ENCODE data around the gene ANKS1B. TPM values are rescaled to one million over a fixed set of nuclear protein-coding genes. Genes with fewer than 3 reads are reported as not detected.

Gene ANKS1B
- total and polyA plus RNA-seq, 4 donors: 0.03 to 3.4 (median 0.53) TPM

DNA sequence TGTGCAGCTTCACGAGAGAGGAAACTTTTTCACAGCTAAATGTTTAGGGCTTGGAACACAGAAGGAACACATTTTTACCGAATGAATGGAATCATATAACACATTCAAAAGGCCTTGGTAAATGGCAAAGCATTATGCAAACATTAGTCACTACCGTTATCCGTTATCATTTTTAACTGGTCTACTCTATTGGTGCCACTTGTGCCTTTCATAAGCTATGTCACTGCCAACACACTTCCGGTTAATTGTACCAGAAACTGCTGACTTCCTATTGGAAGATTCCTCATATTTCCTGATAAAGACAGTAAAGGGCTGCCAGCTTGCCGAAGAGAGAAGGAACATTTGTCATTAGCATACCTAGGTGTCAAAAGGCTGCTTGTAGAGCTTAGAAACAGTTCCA, 1170.5 kb downstream of the ANKS1B start (continued):
- TF ChIP-seq RXRA (IDR thresholded peaks at IDR 0.05): no peak
- TF ChIP-seq FOXA1 (IDR thresholded peaks at IDR 0.05): no peak

DNA sequence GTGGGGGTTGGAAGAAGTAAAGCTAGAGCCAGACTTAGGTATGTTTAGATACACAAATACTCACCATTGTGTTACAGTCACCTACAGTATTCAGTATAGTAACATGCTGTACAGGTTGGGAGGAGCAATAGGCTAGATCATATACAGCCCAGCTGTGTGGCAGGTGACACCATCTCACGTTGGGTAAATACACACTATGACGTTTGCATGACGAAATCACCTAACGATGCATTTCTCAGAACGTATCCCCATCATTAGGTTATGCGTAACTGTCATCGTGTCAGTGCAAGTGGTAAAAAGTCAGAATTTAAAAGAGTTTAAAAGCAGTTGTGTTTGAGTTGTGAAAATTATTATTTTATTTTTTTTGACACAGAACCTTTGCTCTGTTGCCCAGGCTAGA, 1172.5 kb downstream of the ANKS1B start:
- peaks cover 0 to 4% (median 0%) of the 10 kb centered on the region in 4 donors for H3K9me3 ChIP-seq (ENCODE audit: control insufficient read depth in 4 of 4, low read length in 3 of 4)
- H3K4me3 ChIP-seq (ENCODE audit: low read depth in 1 of 3, low read length in 3 of 3): no peak overlapping the region
- no peaks in the 10 kb centered on the region for H3K4me1 ChIP-seq (ENCODE audit: control insufficient read depth in 4 of 4, insufficient read depth in 4 of 4, low read length in 3 of 4)
- H3K27me3 ChIP-seq (ENCODE audit: control insufficient read depth in 4 of 4, insufficient read depth in 4 of 4, low read length in 3 of 4): peaks cover 0 to 8% (median 0%) of the 10 kb centered on the region in 4 donors
- H3K9ac ChIP-seq (ENCODE audit: low read depth in 1 of 2, low read length in 2 of 2): no peak overlapping the region
- 73% methylated on average over 7 of the region's 7 CpGs for WGBS
- H3K27ac ChIP-seq (ENCODE audit: low read depth in 1 of 2, low read length in 2 of 2): no peak overlapping the region
- no peak for DNase-seq (ENCODE audit: low spot score)
- TF ChIP-seq EGR1 (IDR thresholded peaks at IDR 0.05; ENCODE audit: low read depth in 2 of 2) (no peak), FOXA2 (IDR thresholded peaks at IDR 0.05) (no peak)
- TF ChIP-seq, protein P1, sequence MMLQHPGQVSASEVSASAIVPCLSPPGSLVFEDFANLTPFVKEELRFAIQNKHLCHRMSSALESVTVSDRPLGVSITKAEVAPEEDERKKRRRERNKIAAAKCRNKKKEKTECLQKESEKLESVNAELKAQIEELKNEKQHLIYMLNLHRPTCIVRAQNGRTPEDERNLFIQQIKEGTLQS (IDR thresholded peaks at IDR 0.05): no peak
- no peaks in the 10 kb centered on the region for H3K36me3 ChIP-seq (ENCODE audit: control insufficient read depth in 4 of 4, insufficient read depth in 3 of 4, low read depth in 1 of 4, low read length in 3 of 4)

DNA sequence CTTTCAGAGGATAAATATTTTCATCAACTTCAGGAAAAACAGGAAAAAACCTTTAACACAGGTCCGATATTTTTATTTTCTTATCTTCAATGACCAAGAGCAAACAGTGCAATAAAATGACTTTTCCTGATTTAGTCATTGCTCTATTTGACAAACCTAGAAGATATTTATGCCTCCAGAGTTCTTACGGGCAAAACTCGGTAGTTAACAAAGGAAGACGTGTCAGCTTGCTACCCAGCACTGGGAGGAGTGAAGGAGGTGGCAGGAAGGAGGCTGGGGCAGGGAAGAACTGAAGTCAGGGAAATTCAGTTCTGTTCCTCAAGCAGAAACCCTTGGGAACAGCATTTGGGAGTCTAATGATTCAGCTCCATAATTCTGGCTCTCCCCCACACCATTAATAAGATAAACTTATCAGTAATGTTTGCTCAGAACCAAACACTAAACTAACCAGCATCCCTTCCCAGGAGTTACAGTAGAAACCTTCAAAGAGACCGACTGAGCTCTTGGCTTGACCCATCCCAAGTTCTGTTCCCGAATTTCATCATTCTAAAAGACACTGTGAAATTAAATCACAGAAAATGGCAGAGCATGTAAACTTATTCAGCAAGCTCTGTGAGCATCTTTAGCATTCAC, 1176.4 kb downstream of the ANKS1B start:
- Histone ChIP-seq H3K4me1 (ENCODE audit: control insufficient read depth in 4 of 4, insufficient read depth in 4 of 4, low read length in 3 of 4) (no peaks in the 10 kb centered on the region), H3K27ac (ENCODE audit: low read depth in 1 of 2, low read length in 2 of 2) (no peak overlapping the region), H3K9ac (ENCODE audit: low read depth in 1 of 2, low read length in 2 of 2) (no peak overlapping the region), H3K4me3 (ENCODE audit: low read depth in 1 of 3, low read length in 3 of 3) (no peak overlapping the region), H3K36me3 (ENCODE audit: control insufficient read depth in 4 of 4, insufficient read depth in 3 of 4, low read depth in 1 of 4, low read length in 3 of 4) (no peaks in the 10 kb centered on the region), H3K9me3 (ENCODE audit: control insufficient read depth in 4 of 4, low read length in 3 of 4) (no peaks in the 10 kb centered on the region), H3K27me3 (ENCODE audit: control insufficient read depth in 4 of 4, insufficient read depth in 4 of 4, low read length in 3 of 4) (peaks cover 0 to 3% (median 0%) of the 10 kb centered on the region in 4 donors)
- DNase-seq (ENCODE audit: low spot score): no peak
- WGBS: 25% methylated on average over 6 of the region's 6 CpGs
- TF ChIP-seq HNF4A (conservative IDR thresholded peaks at IDR 0.05): no peak
- no peak for TF ChIP-seq FOXA2 (IDR thresholded peaks at IDR 0.05)
- TF ChIP-seq HNF4G (IDR thresholded peaks at IDR 0.05): no peak
- TF ChIP-seq, protein P2, sequence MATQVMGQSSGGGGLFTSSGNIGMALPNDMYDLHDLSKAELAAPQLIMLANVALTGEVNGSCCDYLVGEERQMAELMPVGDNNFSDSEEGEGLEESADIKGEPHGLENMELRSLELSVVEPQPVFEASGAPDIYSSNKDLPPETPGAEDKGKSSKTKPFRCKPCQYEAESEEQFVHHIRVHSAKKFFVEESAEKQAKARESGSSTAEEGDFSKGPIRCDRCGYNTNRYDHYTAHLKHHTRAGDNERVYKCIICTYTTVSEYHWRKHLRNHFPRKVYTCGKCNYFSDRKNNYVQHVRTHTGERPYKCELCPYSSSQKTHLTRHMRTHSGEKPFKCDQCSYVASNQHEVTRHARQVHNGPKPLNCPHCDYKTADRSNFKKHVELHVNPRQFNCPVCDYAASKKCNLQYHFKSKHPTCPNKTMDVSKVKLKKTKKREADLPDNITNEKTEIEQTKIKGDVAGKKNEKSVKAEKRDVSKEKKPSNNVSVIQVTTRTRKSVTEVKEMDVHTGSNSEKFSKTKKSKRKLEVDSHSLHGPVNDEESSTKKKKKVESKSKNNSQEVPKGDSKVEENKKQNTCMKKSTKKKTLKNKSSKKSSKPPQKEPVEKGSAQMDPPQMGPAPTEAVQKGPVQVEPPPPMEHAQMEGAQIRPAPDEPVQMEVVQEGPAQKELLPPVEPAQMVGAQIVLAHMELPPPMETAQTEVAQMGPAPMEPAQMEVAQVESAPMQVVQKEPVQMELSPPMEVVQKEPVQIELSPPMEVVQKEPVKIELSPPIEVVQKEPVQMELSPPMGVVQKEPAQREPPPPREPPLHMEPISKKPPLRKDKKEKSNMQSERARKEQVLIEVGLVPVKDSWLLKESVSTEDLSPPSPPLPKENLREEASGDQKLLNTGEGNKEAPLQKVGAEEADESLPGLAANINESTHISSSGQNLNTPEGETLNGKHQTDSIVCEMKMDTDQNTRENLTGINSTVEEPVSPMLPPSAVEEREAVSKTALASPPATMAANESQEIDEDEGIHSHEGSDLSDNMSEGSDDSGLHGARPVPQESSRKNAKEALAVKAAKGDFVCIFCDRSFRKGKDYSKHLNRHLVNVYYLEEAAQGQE (IDR thresholded peaks at IDR 0.05): no peak
- no peak for TF ChIP-seq EGR1 (IDR thresholded peaks at IDR 0.05; ENCODE audit: low read depth in 2 of 2)
- TF ChIP-seq JUND (IDR thresholded peaks at IDR 0.05): no peak
- no peak for TF ChIP-seq TAF1 (conservative IDR thresholded peaks at IDR 0.05)
- TF ChIP-seq, protein P1 (IDR thresholded peaks at IDR 0.05): no peak
- TF ChIP-seq, protein P3, sequence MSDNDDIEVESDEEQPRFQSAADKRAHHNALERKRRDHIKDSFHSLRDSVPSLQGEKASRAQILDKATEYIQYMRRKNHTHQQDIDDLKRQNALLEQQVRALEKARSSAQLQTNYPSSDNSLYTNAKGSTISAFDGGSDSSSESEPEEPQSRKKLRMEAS (IDR thresholded peaks at IDR 0.05): no peak

DNA sequence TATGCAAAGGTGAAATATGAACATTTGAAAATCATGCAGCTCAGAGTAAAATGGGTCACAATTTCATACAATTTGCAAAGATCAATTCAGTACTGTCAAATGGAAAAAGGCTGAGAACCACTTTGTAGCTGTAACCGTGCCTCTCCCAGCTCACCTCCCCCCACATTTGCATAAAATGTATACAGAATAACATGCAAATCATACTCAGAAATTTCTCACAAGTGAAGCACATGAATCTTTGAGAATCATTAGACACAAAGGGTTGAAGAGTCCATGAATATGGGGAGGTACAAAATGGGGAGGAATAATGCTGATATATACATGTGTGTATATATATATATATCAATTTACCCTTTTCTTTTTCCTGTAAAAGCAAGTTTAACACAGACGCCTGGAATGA, 1177.5 kb downstream of the ANKS1B start:
- Histone ChIP-seq H3K36me3 (ENCODE audit: control insufficient read depth in 4 of 4, insufficient read depth in 3 of 4, low read depth in 1 of 4, low read length in 3 of 4) (no peaks in the 10 kb centered on the region), H3K27ac (ENCODE audit: low read depth in 1 of 2, low read length in 2 of 2) (no peak overlapping the region), H3K4me3 (ENCODE audit: low read depth in 1 of 3, low read length in 3 of 3) (no peak overlapping the region), H3K9me3 (ENCODE audit: control insufficient read depth in 4 of 4, low read length in 3 of 4) (no peaks in the 10 kb centered on the region), H3K9ac (ENCODE audit: low read depth in 1 of 2, low read length in 2 of 2) (no peak overlapping the region), H3K27me3 (ENCODE audit: control insufficient read depth in 4 of 4, insufficient read depth in 4 of 4, low read length in 3 of 4) (peaks cover 0 to 3% (median 0%) of the 10 kb centered on the region in 4 donors), H3K4me1 (ENCODE audit: control insufficient read depth in 4 of 4, insufficient read depth in 4 of 4, low read length in 3 of 4) (no peaks in the 10 kb centered on the region)
- DNase-seq (ENCODE audit: low spot score): no peak
- 55% methylated on average over 2 of the region's 2 CpGs for WGBS
- TF ChIP-seq RXRA (IDR thresholded peaks at IDR 0.05) (no peak), GABPA (IDR thresholded peaks at IDR 0.05 in 1 of 2, conservative IDR thresholded peaks at IDR 0.05 in 1 of 2) (no peak), HNF4G (IDR thresholded peaks at IDR 0.05) (no peak), HNF4A (conservative IDR thresholded peaks at IDR 0.05) (no peak), TAF1 (conservative IDR thresholded peaks at IDR 0.05) (no peak), EGR1 (IDR thresholded peaks at IDR 0.05; ENCODE audit: low read depth in 2 of 2) (no peak), FOXA1 (IDR thresholded peaks at IDR 0.05) (no peak)
- TF ChIP-seq, protein P2 (IDR thresholded peaks at IDR 0.05): no peak
- TF ChIP-seq, protein P4, sequence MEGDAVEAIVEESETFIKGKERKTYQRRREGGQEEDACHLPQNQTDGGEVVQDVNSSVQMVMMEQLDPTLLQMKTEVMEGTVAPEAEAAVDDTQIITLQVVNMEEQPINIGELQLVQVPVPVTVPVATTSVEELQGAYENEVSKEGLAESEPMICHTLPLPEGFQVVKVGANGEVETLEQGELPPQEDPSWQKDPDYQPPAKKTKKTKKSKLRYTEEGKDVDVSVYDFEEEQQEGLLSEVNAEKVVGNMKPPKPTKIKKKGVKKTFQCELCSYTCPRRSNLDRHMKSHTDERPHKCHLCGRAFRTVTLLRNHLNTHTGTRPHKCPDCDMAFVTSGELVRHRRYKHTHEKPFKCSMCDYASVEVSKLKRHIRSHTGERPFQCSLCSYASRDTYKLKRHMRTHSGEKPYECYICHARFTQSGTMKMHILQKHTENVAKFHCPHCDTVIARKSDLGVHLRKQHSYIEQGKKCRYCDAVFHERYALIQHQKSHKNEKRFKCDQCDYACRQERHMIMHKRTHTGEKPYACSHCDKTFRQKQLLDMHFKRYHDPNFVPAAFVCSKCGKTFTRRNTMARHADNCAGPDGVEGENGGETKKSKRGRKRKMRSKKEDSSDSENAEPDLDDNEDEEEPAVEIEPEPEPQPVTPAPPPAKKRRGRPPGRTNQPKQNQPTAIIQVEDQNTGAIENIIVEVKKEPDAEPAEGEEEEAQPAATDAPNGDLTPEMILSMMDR (IDR thresholded peaks at IDR 0.05; ENCODE audit: low read depth, low read length, missing input control): no peak
